DMS53 treated with DMSO at 0.1 percent for 48 hours (cell line): ENCODE measurements around the gene GEMIN8.

Experiments used
- DNase-seq: peaks from one replicate; lab custom pipeline; 2025; ENCODE audit not compliant: unreplicated experiment; lab: John Stamatoyannopoulos, UW

The GEMIN8 gene

GRCh38 chrX:14017399-14017798 lies 12.3 kb downstream of the GEMIN8 start:
- no peak for DNase-seq

GRCh38 chrX:14015941-14016340 lies 13.8 kb downstream of the GEMIN8 start:
- DNase-seq = no peak

GRCh38 chrX:14015294-14015693 lies 14.4 kb downstream of the GEMIN8 start:
- no peak for DNase-seq

- DNase-seq = no peak
Measured at GRCh38 chrX:14014526-14014925, 15.2 kb downstream of the GEMIN8 start.

GRCh38 chrX:14013054-14013453 lies 16.6 kb downstream of the GEMIN8 start:
- DNase-seq = no peak

- no peak for DNase-seq
Measured at GRCh38 chrX:14010566-14010965, 19.1 kb downstream of the GEMIN8 start.

GRCh38 chrX:14006540-14006939 lies 23.2 kb downstream of the GEMIN8 start:
- DNase-seq = no peak

- DNase-seq = no peak
Measured at GRCh38 chrX:14003876-14004425, 25.7 kb downstream of the GEMIN8 start.

- no peak for DNase-seq
Measured at GRCh38 chrX:14003028-14003427, 26.7 kb downstream of the GEMIN8 start.

GRCh38 chrX:13996650-13997049 lies 33.0 kb downstream of the GEMIN8 start:
- DNase-seq = no peak

GRCh38 chrX:13994536-13995080 lies 35.1 kb downstream of the GEMIN8 start:
- DNase-seq = no peak

- no peak for DNase-seq
Measured at GRCh38 chrX:13994104-13994503, 35.6 kb downstream of the GEMIN8 start.

GRCh38 chrX:13990126-13990800 lies 39.4 kb downstream of the GEMIN8 start:
- no peak for DNase-seq

- no peak for DNase-seq
Measured at GRCh38 chrX:13985697-13986435, 43.8 kb downstream of the GEMIN8 start.

- no peak for DNase-seq
Measured at GRCh38 chrX:13983734-13984133, 46.0 kb downstream of the GEMIN8 start.

GRCh38 chrX:13968198-13968597 lies 61.5 kb downstream of the GEMIN8 start:
- DNase-seq = no peak

GRCh38 chrX:13967636-13968035 lies 62.1 kb downstream of the GEMIN8 start:
- no peak for DNase-seq

- DNase-seq = no peak
Measured at GRCh38 chrX:13966793-13967125, 62.9 kb downstream of the GEMIN8 start.

- DNase-seq = no peak
Measured at GRCh38 chrX:13966071-13966792, 63.5 kb downstream of the GEMIN8 start.

GRCh38 chrX:13965531-13965930 lies 64.2 kb downstream of the GEMIN8 start:
- DNase-seq = no peak

- DNase-seq = no peak
Measured at GRCh38 chrX:13956998-13957397, 72.7 kb downstream of the GEMIN8 start.
